GM23338 (cell line): ENCODE data around the gene FBXL20. TPM values are rescaled to one million over a fixed set of nuclear protein-coding genes. Genes with fewer than 3 reads are reported as not detected.

Experiments
- ATAC-seq: fragments of 200-7000 bp; cut with Tn5 transposase; 3 replicates; pipeline ENCODE4 v1.9.1; 2020
- DNase-seq: peaks from one replicate; pipeline ENCODE4 v3.0.0-alpha.2; 2015; ENCODE audit warnings: low spot score
- H2AFZ ChIP-seq: fragments of 200-600 bp; sonication (generic); 2 replicates; pipeline ENCODE4 v1.8.0; 2016; ENCODE audit warnings: antibody characterized with exemption, mild to moderate bottlenecking, moderate library complexity
- H3F3A ChIP-seq: fragments of 200-600 bp; sonication (generic); replicated peaks from 2 replicates; pipeline ENCODE4 v1.8.0; 2017; ENCODE audit warnings: antibody characterized with exemption, mixed run types, low read depth
- H3K27ac ChIP-seq: fragments of 200-600 bp; sonication (generic); 2 replicates; pipeline ENCODE4 v1.6.1; 2016; ENCODE audit warnings: low read depth
- H3K27me3 ChIP-seq: fragments of 200-600 bp; sonication (generic); 2 replicates; pipeline ENCODE4 v1.8.0; 2016; ENCODE audit warnings: mild to moderate bottlenecking, mixed run types, moderate library complexity; ENCODE audit not compliant: insufficient read depth
- H3K36me3 ChIP-seq: fragments of 200-600 bp; sonication (generic); 2 replicates; pipeline ENCODE4 v1.8.0; 2016; ENCODE audit warnings: mild to moderate bottlenecking; ENCODE audit not compliant: insufficient read depth
- H3K4me1 ChIP-seq: fragments of 200-600 bp; sonication (generic); 2 replicates; pipeline ENCODE4 v1.8.0; 2016; ENCODE audit warnings: mild to moderate bottlenecking, moderate library complexity; ENCODE audit not compliant: insufficient read depth
- H3K4me2 ChIP-seq: fragments of 200-600 bp; sonication (generic); 2 replicates; pipeline ENCODE4 v1.7.1; 2017; ENCODE audit warnings: mixed run types
- H3K4me3 ChIP-seq: fragments of 200-600 bp; sonication (generic); 2 replicates; pipeline ENCODE4 v1.6.1; 2016; ENCODE audit warnings: mixed run types
- H3K79me2 ChIP-seq: fragments of 200-600 bp; sonication (generic); replicated peaks from 2 replicates; pipeline ENCODE4 v1.8.0; 2017; ENCODE audit warnings: mild to moderate bottlenecking; ENCODE audit not compliant: insufficient read depth
- H3K9me2 ChIP-seq: fragments of 200-600 bp; sonication (generic); 2 replicates; pipeline ENCODE4 v1.8.0; 2017; ENCODE audit not compliant: insufficient read depth
- H4K20me1 ChIP-seq: fragments of 200-600 bp; sonication (generic); replicated peaks from 2 replicates; pipeline ENCODE4 v1.8.0; 2017; ENCODE audit warnings: mild to moderate bottlenecking; ENCODE audit not compliant: insufficient read depth
- H3K27ac Mint-ChIP-seq: 2 replicates; pipeline ENCODE4 v1.8.0; 2020; ENCODE audit warnings: inconsistent platforms, mild to moderate bottlenecking, moderate library complexity, mixed read lengths
- H3K27me3 Mint-ChIP-seq: 3 replicates; pipeline ENCODE4 v1.8.0; 2022; ENCODE audit warnings: low read depth, mild to moderate bottlenecking, moderate library complexity, mixed read lengths, inconsistent platforms; ENCODE audit not compliant: insufficient read depth, poor library complexity
- H3K36me3 Mint-ChIP-seq: 3 replicates; pipeline ENCODE4 v1.8.0; 2021; ENCODE audit warnings: low read depth, mild to moderate bottlenecking, inconsistent platforms, moderate library complexity, mixed read lengths
- H3K4me1 Mint-ChIP-seq: 3 replicates; pipeline ENCODE4 v1.8.0; 2020; ENCODE audit warnings: mild to moderate bottlenecking, inconsistent platforms, mixed read lengths
- H3K4me3 Mint-ChIP-seq: 3 replicates; pipeline ENCODE4 v1.8.0; 2021; ENCODE audit warnings: moderate library complexity, mild to moderate bottlenecking, inconsistent platforms, mixed read lengths
- H3K9me3 Mint-ChIP-seq: 3 replicates; pipeline ENCODE4 v1.8.0; 2020; ENCODE audit warnings: moderate library complexity, mild to moderate bottlenecking, inconsistent platforms, mixed read lengths
- CREB1 ChIP-seq: fragments of 250-450 bp; sonication (Bioruptor Pico); IDR thresholded peaks from 2 replicates; pipeline ENCODE4 v1.5.0; 2020; ENCODE audit warnings: low read depth, mild to moderate bottlenecking, moderate library complexity
- CTCF ChIP-seq, 2 experiments: fragments of 200-600 bp in 1 of 2; sonication (generic) in 1 of 2; conservative IDR thresholded peaks; 2 replicates each; pipeline versions ENCODE4 v1.5.1 to v1.6.1; 2016 to 2017; ENCODE audit warnings: antibody characterized with exemption in 2 of 2, low read depth in 2 of 2, mild to moderate bottlenecking in 2 of 2, moderate library complexity in 1 of 2
- ETS1 ChIP-seq: IDR thresholded peaks from 2 replicates; pipeline ENCODE4 v1.6.1; 2016; ENCODE audit warnings: antibody characterized with exemption
- EZH2 ChIP-seq: fragments of 200-600 bp; sonication (generic); IDR thresholded peaks from one replicate; pipeline ENCODE4 v1.8.0; 2017; ENCODE audit warnings: antibody characterized with exemption, mild to moderate bottlenecking, low read depth; ENCODE audit not compliant: unreplicated experiment
- EZH2phosphoT487 ChIP-seq: fragments of 200-600 bp; sonication (generic); IDR thresholded peaks from one replicate; pipeline ENCODE4 v1.8.1; 2018; ENCODE audit warnings: antibody characterized with exemption; ENCODE audit not compliant: unreplicated experiment
- JUNB ChIP-seq: IDR thresholded peaks from one replicate; pipeline ENCODE4 v1.6.1; 2016; ENCODE audit warnings: antibody characterized with exemption; ENCODE audit not compliant: unreplicated experiment
- NANOG ChIP-seq: IDR thresholded peaks from 2 replicates; pipeline ENCODE4 v1.6.1; 2016; ENCODE audit warnings: antibody characterized with exemption, borderline replicate concordance
- POLR2AphosphoS5 ChIP-seq: IDR thresholded peaks from 2 replicates; pipeline ENCODE4 v1.6.1; 2016; ENCODE audit warnings: antibody characterized with exemption, low read depth
- REST ChIP-seq: IDR thresholded peaks from one replicate; pipeline ENCODE4 v1.6.1; 2018; ENCODE audit warnings: antibody characterized with exemption; ENCODE audit not compliant: unreplicated experiment
- STAT1 ChIP-seq: IDR thresholded peaks from one replicate; pipeline ENCODE4 v1.6.1; 2016; ENCODE audit warnings: antibody characterized with exemption; ENCODE audit not compliant: unreplicated experiment
- ZNF114 ChIP-seq: fragments of 250-450 bp; sonication (Bioruptor Pico); IDR thresholded peaks from 2 replicates; pipeline ENCODE4 v1.5.0; 2020; ENCODE audit warnings: mild to moderate bottlenecking, moderate library complexity
- ZNF331 ChIP-seq: fragments of 250-450 bp; sonication (Bioruptor Pico); IDR thresholded peaks from 2 replicates; pipeline ENCODE4 v1.5.0; 2020; ENCODE audit warnings: low read depth, mild to moderate bottlenecking, moderate library complexity
- polyA plus RNA-seq: library from polyadenylated mRNA; unstranded; fragments of >200 nt; fragmentation: Nextera tagmentation; extraction: Ambion mirVana; gene quantifications from 2 replicates; pipeline ENCODE4 v1.2.1, GENCODE V29; 2016
- total RNA-seq: library from RNA; depleted of rRNA; stranded (reverse); fragments of >200 nt; shearing (Covaris generic); gene quantifications from 2 replicates; pipeline ENCODE4 v1.2.3, GENCODE V29; 2014
- TF ChIP-seq, protein P1 (sequence below): fragments of 250-450 bp; sonication (Bioruptor Pico); IDR thresholded peaks from 2 replicates; pipeline ENCODE4 v1.5.0; 2020; ENCODE audit warnings: mild to moderate bottlenecking, moderate library complexity

The FBXL20 gene
- total and polyA plus RNA-seq, 2 experiments from 2014 or later, result 2.9 to 6.9 TPM

DNA sequence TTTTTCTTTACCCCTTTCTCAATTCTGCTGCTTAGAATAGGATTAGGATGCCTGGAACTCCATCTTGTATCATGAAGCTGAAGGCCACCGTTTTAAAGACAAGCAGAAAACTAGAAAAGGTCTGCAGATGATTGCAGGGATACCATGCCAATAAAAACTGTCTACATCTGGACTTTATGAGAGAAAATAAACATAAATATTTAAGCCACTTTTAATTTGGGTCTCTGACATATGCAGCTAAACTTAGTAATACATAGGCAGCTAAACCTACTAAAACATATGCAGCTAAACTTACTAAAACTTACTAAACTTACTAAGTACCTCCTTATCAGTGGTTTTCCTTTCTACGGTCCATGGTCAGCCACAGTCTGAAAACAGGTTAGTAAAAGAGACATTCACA lies 48.4 kb downstream of the FBXL20 start:
- Histone ChIP-seq H3K79me2 (no peaks in the 10 kb centered on the region), H3K27ac (no peak overlapping the region), H3K27me3 (no peaks in the 10 kb centered on the region), H3K4me1 (0 out of 2 replicates have a peak, but pooled peaks cover 3% of the 10 kb centered on the region), H4K20me1 (0 out of 2 replicates have a peak, but pooled peaks cover 4% of the 10 kb centered on the region), H3K36me3 (no peaks in the 10 kb centered on the region), H3K9me2 (no peaks in the 10 kb centered on the region), H3F3A (0 out of 2 replicates have a peak, but pooled peaks cover 3% of the 10 kb centered on the region), H3K4me3 (no peak overlapping the region), H2AFZ (no peak overlapping the region), H3K4me2 (no peak overlapping the region)
- Mint-ChIP-seq H3K4me1 (peaks cover 1% of the 10 kb centered on the region; the same call in 2 of the 3 replicates), H3K9me3 (no peaks in the 10 kb centered on the region), H3K27me3 (no peaks in the 10 kb centered on the region), H3K4me3 (no peak overlapping the region), H3K36me3 (no peaks in the 10 kb centered on the region), H3K27ac (no peak overlapping the region)
- ATAC-seq, result no peak
- no peak for TF ChIP-seq POLR2AphosphoS5
- no peak for TF ChIP-seq ETS1
- TF ChIP-seq ZNF331 (CRISPR knock-in tag), result no peak
- TF ChIP-seq STAT1, result no peak
- TF ChIP-seq REST, result no peak
- TF ChIP-seq EZH2phosphoT487, result no peak
- TF ChIP-seq CTCF (conservative IDR thresholded peaks at IDR 0.05; ENCODE audit: low read depth in 2 of 2), result no peak
- no peak for TF ChIP-seq JUNB
- TF ChIP-seq CREB1, result no peak
- TF ChIP-seq, protein P1, sequence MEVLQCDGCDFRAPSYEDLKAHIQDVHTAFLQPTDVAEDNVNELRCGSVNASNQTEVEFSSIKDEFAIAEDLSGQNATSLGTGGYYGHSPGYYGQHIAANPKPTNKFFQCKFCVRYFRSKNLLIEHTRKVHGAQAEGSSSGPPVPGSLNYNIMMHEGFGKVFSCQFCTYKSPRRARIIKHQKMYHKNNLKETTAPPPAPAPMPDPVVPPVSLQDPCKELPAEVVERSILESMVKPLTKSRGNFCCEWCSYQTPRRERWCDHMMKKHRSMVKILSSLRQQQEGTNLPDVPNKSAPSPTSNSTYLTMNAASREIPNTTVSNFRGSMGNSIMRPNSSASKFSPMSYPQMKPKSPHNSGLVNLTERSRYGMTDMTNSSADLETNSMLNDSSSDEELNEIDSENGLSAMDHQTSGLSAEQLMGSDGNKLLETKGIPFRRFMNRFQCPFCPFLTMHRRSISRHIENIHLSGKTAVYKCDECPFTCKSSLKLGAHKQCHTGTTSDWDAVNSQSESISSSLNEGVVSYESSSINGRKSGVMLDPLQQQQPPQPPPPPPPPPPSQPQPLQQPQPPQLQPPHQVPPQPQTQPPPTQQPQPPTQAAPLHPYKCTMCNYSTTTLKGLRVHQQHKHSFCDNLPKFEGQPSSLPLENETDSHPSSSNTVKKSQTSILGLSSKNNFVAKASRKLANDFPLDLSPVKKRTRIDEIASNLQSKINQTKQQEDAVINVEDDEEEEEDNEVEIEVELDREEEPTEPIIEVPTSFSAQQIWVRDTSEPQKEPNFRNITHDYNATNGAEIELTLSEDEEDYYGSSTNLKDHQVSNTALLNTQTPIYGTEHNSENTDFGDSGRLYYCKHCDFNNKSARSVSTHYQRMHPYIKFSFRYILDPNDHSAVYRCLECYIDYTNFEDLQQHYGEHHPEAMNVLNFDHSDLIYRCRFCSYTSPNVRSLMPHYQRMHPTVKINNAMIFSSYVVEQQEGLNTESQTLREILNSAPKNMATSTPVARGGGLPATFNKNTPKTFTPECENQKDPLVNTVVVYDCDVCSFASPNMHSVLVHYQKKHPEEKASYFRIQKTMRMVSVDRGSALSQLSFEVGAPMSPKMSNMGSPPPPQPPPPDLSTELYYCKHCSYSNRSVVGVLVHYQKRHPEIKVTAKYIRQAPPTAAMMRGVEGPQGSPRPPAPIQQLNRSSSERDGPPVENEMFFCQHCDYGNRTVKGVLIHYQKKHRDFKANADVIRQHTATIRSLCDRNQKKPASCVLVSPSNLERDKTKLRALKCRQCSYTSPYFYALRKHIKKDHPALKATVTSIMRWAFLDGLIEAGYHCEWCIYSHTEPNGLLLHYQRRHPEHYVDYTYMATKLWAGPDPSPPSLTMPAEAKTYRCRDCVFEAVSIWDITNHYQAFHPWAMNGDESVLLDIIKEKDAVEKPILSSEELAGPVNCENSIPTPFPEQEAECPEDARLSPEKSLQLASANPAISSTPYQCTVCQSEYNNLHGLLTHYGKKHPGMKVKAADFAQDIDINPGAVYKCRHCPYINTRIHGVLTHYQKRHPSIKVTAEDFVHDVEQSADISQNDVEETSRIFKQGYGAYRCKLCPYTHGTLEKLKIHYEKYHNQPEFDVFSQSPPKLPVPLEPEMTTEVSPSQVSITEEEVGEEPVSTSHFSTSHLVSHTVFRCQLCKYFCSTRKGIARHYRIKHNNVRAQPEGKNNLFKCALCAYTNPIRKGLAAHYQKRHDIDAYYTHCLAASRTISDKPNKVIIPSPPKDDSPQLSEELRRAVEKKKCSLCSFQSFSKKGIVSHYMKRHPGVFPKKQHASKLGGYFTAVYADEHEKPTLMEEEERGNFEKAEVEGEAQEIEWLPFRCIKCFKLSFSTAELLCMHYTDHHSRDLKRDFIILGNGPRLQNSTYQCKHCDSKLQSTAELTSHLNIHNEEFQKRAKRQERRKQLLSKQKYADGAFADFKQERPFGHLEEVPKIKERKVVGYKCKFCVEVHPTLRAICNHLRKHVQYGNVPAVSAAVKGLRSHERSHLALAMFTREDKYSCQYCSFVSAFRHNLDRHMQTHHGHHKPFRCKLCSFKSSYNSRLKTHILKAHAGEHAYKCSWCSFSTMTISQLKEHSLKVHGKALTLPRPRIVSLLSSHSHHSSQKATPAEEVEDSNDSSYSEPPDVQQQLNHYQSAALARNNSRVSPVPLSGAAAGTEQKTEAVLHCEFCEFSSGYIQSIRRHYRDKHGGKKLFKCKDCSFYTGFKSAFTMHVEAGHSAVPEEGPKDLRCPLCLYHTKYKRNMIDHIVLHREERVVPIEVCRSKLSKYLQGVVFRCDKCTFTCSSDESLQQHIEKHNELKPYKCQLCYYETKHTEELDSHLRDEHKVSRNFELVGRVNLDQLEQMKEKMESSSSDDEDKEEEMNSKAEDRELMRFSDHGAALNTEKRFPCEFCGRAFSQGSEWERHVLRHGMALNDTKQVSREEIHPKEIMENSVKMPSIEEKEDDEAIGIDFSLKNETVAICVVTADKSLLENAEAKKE, result no peak
- TF ChIP-seq NANOG, result no peak
- no peak for TF ChIP-seq ZNF114 (CRISPR knock-in tag)
- TF ChIP-seq EZH2, result no peak
- no peak for DNase-seq
